Retina (tissue), 1 donor: Measurements from ENCODE around the gene CNTROB.
"Not testable (repeated sequence)": the region's sequence is repeated elsewhere in the genome, so short reads cannot be mapped to it uniquely, and the experiment has no call there.

Experiments
- DNase-seq: peaks from one replicate; pipeline ENCODE4 v3.0.0-alpha.2; 2016

CNTROB gene

DNA sequence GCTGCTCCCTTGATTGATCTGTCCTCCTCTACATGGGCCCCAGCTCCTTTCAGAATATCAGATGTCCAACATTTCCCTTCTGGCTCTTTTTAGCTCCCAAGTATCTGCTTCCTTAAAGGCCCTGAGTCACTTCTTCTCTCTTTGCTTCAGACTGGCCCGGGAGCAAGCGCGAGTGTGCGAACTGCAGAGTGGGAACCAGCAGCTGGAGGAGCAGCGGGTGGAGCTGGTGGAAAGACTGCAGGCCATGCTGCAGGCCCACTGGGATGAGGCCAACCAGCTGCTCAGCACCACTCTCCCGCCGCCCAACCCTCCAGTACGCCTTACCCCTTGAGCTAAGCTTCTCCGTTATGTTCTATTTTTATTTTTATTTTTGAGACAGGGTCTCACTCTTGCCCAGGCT lies 12.3 kb downstream of the CNTROB start:
- DNase-seq, result no peak

DNA sequence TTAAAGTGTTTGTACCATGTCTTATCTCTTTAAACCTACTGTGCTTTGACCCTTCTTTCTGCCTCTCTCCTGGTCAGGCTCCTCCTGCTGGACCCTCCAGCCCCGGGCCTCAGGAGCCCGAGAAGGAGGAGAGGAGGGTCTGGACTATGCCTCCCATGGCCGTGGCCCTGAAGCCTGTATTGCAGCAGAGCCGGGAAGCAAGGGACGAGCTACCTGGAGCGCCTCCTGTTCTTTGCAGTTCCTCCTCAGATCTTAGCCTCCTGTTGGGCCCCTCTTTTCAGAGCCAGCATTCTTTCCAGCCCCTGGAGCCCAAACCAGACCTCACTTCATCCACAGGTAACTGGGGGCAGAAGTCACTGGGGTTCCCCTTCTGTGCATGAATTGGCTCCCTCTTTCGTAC lies 13.6 kb downstream of the CNTROB start:
- DNase-seq, result no peak

DNA sequence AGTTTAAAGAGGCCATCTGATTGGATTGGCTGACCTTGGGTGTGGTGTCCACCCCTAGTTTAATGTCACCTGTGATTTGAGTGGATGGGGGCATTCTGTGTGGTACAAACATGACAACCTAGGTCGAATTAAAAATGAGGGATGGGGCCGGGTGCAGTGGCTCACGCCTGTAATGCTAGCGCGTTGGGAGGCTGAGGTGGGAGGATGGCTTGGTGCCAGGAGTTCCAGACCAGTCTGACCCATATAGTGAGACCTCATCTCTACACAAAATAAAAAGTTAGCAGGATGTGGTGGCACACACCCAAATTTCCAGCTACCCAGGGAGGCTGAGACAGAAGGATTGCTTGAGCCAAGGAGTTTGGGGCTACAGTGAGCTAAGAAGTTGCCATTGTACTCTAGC lies 14.4 kb downstream of the CNTROB start:
- no peak for DNase-seq

DNA sequence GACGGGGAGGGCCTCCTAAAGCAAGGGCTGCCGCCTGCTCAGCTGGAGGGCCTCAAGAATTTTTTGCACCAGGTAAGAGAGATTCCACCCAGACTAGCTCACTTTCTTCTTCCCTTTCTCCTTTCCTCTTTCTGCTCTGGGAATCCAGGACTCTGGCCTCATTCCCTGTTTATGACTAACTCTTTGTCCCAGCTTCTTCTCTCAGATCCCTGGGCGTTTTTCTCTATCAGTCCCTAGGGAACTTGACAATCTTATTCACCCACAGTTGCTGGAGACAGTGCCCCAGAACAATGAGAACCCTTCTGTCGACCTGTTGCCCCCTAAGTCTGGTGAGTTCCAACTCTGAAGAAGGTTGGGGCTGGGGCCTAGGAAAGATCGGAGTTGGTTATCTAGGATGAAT lies 15.6 kb downstream of the CNTROB start:
- DNase-seq, result no peak

DNA sequence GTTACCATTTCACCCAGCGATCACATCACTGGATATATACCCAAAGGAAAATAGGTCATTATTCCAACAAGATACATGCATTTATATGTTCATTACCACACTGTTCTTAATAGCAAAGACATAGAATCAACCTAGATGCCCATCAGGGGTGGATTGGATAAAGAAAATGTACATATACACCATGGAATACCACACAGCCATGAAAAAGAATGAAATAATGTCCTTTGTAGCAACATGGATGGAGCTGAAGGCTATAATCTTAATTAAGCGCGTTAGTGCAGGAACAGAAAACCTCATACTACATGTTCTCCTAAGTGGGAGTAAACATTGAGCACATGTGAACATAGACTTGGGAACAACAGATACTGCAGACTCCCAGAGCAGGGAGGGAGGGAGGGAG lies 18.6 kb downstream of the CNTROB start:
- no peak for DNase-seq

DNA sequence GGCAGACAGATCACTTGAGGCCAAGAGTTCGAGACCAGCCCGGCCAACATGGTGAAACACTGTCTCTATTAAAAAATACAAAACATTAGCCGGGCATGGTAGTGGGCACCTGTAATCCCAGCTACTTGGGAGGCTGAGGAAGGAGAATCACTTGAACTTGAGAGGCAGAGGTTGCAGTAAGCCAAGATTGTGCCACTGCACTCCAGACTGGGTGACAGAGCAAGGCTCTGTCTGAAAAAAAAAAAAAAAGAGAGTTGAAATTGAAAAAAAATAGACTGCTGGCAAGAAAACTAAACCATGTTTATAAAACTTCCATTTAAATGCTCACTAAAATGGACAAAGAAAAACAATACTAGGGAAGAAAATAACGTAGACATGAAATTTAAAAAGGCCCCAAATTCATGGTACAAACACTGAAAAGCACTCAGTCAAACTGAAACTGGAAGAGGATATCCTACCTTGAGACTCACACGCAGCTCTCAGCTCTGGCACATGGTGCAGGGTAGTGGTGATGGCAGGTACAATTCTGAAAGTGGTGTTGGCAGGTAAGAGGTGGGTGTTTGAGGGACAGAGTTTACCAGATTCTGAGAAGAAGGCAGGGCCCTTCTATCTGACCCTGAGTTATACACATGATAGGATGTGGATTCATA lies 19.3 kb downstream of the CNTROB start:
- no peak for DNase-seq

DNA sequence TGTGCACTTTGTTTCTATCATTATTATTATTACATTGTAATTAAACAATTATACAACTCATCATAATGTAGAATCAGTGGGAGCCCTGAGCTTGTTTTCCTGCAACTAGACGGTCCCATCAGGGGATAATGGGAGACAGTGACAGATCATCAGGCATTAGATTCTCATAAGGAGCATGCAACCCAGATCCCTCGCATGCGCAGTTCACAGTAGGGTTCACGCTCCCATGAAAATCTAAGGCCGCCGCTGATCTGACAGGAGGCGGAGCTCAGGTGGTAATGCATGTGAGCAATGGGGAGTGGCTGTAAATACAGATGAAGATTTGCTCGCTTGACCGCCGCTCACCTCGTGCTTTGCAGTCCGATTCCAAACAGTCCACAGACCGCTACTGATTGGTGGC lies 21.3 kb downstream of the CNTROB start:
- DNase-seq, result not testable (repeated sequence)

DNA sequence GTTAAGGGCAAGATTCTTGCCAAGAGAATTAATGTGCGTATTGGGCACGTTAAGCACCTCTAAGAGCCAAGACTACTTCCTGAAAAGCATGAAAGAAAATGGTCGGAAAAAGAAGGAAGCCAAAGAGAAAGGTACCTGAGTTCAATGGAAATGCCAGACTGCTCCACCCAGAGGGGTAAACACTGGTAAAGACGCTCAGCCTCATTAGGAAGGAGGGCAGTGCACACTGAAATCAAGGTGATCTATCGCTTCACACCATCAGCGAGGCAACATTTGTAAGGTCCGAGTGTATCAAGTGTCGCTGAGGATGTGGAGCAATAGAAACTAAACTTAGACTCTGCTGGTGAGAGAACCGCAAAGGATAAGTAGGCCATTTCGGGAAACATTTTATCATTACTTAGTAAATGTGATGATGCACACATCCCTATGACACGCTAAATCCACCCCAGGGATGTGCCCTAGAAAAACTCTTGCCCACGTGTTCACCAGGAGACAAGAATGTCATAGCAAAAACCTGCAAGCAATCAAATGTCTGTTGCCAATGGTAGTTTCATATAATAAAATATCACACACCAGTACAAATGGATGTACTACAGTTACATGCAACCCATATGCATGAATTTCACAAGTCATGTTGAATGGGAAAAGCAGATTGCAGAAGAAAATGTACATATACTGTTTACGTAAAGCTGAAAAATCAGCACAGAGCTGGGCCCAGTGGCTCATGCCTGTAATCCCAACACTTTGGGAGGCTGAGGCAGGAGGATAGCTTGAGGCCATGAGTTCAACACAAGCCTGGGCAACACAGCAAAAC lies 23.6 kb downstream of the CNTROB start:
- DNase-seq, result no peak

DNA sequence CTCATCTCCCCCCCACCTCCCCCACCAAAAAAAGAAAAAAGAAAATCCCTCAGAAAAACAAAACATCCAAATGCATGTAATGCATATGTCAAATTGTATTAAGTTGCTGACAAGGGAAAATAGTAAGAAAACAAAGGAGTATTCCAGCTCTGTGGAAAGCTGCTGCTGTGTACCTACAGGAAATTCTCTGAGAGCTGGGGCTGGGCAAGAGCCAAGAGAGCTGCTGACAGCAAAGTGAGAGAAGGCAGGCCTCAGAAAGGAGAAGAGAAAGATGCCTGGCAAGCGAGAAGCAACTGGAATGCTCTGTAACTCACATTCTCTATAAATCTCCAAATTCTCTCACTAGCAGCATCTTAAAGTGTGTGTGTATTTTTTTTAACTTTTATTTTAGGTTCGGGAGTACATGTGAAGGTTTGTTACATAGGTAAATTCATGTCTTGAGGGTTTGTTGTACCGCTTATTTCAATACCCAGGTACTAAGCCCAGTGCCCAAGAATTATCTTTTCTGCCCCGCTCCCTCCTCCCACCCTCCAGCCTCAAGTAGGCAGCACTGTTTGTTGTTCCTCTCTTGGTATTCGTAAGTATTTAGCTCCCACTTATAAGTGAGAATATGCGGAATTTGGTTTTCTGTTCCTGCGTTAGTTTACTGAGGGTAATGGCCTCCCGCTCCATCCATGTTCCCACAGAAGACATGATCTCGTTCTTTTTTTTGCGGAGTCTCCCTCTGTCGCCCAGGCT lies 24.4 kb downstream of the CNTROB start:
- no peak for DNase-seq

DNA sequence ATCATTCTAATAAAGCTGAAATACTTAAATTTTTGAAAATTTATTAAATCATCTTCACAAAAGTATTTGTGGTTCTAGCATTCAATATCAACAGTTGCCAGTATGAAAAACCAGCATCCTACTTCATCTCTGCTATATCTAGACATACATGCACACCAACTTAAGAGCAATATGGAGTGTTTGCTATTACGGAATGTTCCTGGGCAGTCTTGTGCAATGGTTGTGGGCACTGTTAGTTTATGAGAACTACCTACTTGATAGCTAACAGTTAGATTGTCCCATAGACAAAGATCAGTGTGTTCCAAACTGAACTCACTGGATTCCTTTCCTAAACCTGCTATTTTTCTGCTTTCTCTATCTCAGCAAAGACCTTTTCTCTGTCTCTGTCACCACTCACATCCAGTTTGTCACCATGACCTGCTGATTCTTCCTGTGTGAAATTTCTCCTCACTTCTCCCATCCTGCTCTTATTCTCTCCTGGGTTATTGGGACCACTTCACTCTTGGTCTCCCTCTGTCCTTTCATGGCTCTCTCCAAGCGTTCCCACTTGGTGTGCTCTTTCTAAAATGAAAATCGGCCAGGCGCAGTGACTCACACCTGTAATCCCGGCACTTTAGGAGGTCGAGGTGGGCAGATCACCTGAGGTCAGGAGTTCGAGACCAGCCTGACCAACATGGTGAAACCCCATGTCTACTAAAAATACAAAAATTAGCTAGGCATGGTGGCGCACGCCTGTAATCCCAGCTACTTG lies 27.7 kb downstream of the CNTROB start:
- DNase-seq, result no peak

DNA sequence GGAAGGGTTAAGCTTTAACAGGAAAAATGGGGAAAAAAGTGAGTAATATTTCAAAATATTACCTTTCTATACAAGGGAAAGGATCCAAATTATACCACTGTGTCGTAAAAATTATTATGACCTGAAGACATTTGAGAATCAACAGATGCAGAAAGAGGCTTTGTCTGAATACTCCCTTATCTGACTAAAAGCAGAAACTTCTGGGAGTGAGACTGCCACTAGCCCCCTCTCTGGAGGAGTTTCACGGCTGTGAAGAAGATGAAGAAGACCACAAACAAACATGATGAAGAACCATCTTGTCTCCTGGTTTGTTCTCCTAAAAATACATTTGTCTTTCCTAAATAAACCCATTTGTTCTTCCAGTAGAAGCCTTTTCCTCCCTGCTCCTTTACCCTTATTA lies 29.4 kb downstream of the CNTROB start:
- no peak for DNase-seq

DNA sequence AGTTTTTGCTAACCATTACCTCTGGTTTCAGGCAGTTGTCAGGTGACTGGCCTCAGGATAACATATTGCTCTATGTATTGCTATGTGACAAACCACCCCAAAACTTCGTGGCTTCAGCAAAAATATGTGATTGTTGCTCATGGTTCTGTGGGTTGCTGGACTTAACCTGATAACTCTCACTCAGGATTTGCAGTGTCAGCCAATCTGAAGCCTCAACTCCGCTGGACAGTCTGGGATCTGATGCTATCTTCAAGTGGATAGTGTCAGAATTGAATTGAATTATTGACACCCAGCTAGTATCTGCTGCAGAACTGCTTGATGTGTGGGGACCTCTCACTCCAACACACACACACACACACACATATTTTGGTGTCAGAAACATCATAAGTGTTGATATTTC lies 35.7 kb downstream of the CNTROB start:
- DNase-seq, result no peak

DNA sequence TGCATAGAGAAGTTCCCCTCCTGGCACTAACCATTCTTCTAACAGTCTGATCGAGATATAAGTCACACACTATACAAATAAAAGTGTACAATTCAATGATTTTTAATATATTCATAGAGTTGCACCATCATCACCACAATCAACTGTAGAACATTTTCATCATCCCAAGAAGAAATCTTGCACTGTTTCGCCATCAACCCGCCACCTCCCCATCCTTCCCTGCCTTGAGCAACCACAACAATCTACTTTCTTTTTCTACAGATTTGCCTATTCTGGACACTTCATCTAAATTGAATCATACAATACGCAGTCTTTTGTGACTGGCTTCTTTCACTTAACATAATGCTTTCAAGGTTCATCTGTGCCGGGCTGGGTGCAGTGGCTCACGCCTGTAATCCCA lies 37.4 kb downstream of the CNTROB start:
- no peak for DNase-seq

DNA sequence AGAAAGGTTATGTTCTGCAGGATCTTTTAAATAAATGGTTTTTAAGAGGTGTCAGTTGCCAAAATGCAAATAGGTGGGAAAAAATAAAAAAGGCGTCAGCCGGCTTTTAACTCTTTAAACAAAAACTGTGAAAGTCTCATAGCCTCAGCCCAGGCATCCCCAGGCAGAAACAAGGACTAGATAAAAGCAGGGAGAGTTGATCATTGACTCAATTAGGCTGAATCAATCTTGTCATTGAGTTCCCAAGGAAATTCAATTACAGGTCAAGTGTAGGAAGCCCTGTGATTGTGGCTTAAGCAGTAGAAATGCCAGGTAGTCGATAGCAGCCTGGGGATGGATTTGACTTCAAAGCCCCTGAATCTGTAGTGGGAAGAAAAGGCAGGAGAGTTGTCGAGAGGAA lies 39.6 kb downstream of the CNTROB start:
- no peak for DNase-seq

DNA sequence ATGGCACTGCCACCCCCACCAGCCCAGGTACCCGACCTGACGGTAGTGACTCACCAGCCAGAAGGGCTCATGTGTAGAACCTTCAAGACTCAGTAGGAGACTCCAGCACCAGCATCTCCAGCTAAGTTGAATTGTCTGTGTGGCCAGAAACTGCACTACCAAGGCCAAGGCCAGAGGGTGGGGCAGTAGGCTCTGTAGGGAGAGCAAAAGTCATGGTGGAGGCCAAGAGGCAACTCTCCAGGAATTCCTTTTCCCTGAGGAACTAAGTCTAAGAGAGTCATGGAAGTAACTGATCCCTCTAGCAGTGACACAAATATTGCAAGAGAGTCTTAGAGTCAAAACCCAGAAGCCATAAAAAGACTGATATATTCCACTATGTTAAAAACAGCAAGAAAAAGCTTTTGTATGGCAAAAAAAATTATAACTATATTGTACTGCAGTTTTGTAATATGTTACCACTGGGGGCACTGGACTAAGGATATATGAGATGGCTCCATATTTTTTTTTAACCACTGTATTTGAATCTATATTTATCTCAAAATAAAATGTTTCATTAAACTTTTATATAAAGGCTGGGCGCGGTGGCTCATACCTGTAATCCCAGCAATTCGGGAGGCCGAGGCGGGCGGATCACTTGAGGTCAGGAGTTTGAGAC lies 40.3 kb downstream of the CNTROB start:
- no peak for DNase-seq

DNA sequence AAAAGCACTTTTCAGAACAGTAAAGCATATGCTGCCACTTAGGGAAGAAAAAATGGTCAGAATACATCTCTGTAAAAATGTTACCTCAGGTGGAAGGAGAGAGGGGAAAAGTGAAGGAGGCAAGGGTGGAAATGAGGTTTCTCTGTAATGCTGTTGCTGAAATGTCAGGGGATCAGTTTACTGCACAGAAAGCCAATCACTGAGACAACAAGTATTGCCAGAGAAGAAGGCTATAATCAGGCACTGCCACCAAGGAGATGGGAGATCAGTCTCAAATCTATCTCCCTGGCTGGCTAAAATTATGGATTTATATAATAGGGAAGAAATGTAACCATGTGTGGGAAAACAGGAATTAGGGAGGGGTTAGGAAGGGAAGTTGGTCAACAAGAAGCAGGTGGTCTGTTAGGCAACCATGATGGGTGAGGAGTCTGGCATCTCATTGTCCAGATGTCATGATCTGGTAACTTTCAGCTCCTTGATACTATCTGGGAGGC lies 42.7 kb downstream of the CNTROB start:
- no peak for DNase-seq

DNA sequence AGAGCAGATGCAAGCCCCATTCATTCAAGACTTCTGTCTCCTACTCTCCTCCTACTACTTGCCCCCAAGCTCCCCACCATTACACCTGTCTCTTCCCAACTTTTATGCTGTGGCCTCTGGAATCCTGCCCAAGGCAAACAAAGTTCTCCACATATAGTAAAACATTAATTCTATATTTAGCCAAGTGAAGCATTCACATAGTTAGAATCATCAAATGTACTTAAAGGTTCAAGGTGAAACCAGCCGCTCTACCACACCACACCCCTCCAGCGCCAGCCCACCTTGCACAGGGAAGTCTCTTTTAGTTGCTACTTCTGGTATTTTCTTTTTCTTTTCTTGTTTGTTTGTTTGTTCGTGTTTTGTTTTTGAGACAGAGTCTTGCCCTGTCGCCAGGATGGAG lies 45.0 kb downstream of the CNTROB start:
- no peak for DNase-seq

DNA sequence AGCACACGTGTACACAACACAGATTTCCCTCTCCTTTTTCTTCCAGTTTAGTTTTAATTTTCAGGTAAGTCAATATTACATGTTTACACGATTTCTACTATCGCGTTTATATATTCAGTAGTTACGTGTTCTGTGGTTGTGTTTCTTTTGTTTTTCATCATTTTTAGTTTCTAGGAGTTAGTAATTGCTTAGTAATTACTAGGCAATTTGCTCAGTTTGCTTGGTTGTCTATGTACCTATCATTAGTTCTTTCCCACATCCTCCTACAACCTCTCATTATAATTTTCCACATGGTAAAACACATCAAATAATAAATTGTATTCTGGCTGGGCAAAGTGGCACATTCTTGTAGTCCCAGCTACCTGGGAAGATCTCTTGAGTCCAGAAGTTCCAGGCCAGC lies 45.8 kb downstream of the CNTROB start:
- no peak for DNase-seq

DNA sequence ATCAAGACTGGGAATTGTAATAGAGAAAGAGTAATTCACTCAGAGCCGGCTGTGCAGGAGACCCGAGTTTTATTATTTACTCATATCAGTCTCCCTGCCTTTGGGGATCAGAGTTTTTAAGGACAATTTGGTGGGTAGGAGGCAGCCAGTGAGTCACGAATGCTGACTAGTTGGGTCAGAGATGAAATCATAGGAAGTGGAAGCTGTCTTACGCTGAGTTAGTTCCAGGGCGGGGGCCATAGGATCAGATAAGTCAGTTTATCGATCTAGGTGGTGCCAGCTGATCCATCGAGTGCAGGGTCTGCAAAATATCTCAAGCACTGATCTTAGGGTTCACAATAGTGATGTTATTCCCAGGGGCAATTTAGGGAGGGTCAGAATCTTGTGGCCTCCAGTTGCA lies 50.2 kb downstream of the CNTROB start:
- DNase-seq, result no peak

DNA sequence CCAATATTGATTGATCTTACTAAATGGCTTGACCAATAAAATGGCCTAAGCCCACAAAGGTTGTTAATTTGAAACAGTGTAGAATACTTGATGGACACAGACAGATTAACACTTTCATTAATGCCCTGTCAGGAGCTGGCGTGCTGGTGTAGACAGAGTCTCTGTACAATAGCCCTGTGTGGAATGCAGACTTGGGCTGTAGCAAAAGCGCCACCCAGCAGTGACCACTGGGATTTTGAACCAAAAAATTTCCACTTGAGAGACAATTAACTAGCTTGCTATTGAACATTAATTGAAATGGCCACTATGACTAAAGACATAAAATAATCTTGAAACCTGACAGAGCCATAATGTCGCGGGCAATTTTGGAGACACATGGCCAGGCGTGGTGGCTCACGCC lies 50.7 kb downstream of the CNTROB start:
- DNase-seq, result no peak

DNA sequence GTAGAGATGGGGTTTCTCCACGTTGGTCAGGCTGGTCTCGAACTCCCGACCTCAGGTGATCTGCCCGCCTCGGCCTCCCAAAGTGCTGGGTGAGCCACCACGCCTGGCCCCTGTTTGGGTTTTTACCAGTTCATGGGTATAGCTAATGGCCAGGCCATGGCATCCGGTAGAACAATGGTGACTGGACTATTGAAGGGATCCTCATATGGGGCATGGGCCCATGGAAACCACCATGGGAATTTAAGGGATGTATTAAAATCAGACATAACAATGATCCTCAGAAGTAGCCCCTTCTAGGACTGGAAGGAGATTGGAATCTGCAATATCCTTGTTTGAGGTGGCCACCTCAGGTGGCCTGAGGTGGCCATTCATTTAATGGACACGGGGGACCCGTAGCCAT lies 52.9 kb downstream of the CNTROB start:
- DNase-seq, result no peak

DNA sequence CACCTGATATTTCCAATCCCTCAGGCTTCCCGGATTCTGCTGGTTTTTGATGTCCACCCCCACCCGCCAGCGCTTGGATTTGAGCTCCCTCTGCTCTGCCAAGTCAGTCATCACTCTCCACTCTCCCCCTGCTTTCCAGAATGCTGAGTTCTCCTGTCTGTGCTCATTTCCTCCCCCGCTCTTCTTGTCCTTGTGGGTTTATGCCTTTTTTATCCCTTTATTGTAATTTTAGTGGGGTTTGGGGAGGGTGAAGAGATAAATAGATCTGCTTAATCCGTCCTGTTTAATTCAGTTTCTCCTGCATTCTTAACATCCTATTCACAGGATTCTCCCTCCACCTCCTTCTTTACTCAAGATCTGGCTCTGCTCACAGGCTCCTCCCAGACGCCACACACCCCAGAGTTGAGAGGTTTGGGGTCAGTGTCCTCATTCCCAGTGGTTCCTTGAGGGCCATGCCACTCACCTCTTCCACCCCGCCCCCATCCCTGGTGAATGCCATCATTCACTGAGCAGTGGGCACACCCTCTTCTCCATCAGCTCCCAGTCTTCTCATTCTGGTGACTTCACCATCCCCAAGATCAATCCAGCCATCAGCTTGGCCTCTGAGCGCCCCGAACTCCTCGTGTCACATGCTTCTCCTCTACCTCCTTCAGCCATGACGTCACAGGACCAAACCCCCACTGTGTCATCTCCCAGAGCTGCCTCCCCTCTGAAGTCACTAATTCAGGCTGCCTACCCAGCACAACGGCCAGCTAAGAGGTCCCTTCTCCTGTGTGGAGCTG lies 55.3 kb downstream of the CNTROB start:
- no peak for DNase-seq
